ENCODE data around the gene MOB3B. TPM values are rescaled to one million over a fixed set of nuclear protein-coding genes. Genes with fewer than 3 reads are reported as not detected.

Gene MOB3B
- total and polyA plus RNA-seq, 10 of the 15 experiments (the other 5 are each of a cell fraction or from before 2014, with no cell fraction given) = 0.44 to 2.7 (median 0.91) TPM

GRCh38 chr9:27382308-27382707 is 147.3 kb downstream of the MOB3B start:
- Histone ChIP-seq H3K36me3 (ENCODE audit: control insufficient read depth in 2 of 2, insufficient read depth in 2 of 2, low read length in 1 of 2) (no peaks in the 10 kb centered on the region), H3K9me3 (replicated peaks; ENCODE audit: control insufficient read depth, insufficient read depth, low read length) (no peaks in the 10 kb centered on the region), H3K27me3 (replicated peaks in 1 of 2; ENCODE audit: control insufficient read depth in 2 of 2, insufficient read depth in 2 of 2, low read length in 1 of 2) (no peaks in the 10 kb centered on the region), H3K79me2 (ENCODE audit: control insufficient read depth, insufficient read depth, low read length) (no peaks in the 10 kb centered on the region), H4K20me1 (ENCODE audit: control insufficient read depth, insufficient read depth) (no peaks in the 10 kb centered on the region), H3K4me2 (ENCODE audit: control insufficient read depth, insufficient read depth) (no peak overlapping the region), H2AFZ (ENCODE audit: control insufficient read depth, low read depth, low read length) (no peak overlapping the region), H3K9ac (ENCODE audit: control insufficient read depth, insufficient read depth, low read length) (no peak overlapping the region), H3K27ac (ENCODE audit: control insufficient read depth, insufficient read depth) (no peak overlapping the region), H3K4me1 (ENCODE audit: control insufficient read depth, insufficient read depth, low read length) (peaks cover 34% of the 10 kb centered on the region), H3K4me3 (no peak overlapping the region)
- in situ Hi-C loops (cut with MboI) = no loop called here
- DNase-seq (ENCODE audit: low read depth, low spot score) = no peak
- POLR2A ChIA-PET = interaction anchor here (0.6 to 1.1 kb wide), 2 partner anchors 11 to 107 kb away, joined by 3 to 6 read pairs; no protein-coding TSS in a partner anchor
- TF ChIP-seq MXI1 (IDR thresholded peaks at IDR 0.05; ENCODE audit: low read depth, low read length) = no peak
- TF ChIP-seq PML (IDR thresholded peaks at IDR 0.05; ENCODE audit: low read length) = no peak
- FAIRE-seq = no peak
- CTCF ChIA-PET = interaction anchor here (0.9 to 1.0 kb wide), 2 partner anchors 56 to 147 kb away, joined by 3 to 4 read pairs; partner anchors contain the start of gene MOB3B
- RAD21 ChIA-PET (ENCODE audit: unreplicated experiment) = no interaction called here
- intact Hi-C loops (cut with micrococcal nuclease; ENCODE audit: unreplicated experiment) = no loop called here
- SMC1A ChIA-PET (ENCODE audit: uncharacterized antibody, unreplicated experiment) = interaction anchor here (1.3 to 2.3 kb wide), 3 partner anchors 15 to 148 kb away, joined by 5 to 10 read pairs (median 9); partner anchors contain the start of gene MOB3B
- 73% methylated on average over 4 of the region's 4 CpGs for WGBS (ENCODE audit: insufficient coverage, insufficient replicate concordance, low lambda C conversion rate, missing lambda C conversion rate)
- no TSS peak for BruUV-seq (replicated peaks)
- no peak for ATAC-seq

GRCh38 chr9:27379311-27380251 is 150.0 kb downstream of the MOB3B start:
- H3K4me3 ChIP-seq = no peak overlapping the region
- H3K27me3 ChIP-seq (replicated peaks in 1 of 2; ENCODE audit: control insufficient read depth in 2 of 2, insufficient read depth in 2 of 2, low read length in 1 of 2) = no peaks in the 10 kb centered on the region
- H3K9me3 ChIP-seq (replicated peaks; ENCODE audit: control insufficient read depth, insufficient read depth, low read length) = no peaks in the 10 kb centered on the region
- H3K9ac ChIP-seq (ENCODE audit: control insufficient read depth, insufficient read depth, low read length) = no peak overlapping the region
- intact Hi-C loops (cut with micrococcal nuclease; ENCODE audit: unreplicated experiment) (loop anchor here (2.0 kb wide), 4 partner anchors 15 to 149 kb away; partner anchors contain the start of gene MOB3B), in situ Hi-C loops (cut with MboI) (no loop called here)
- no peak overlapping the region for H3K27ac ChIP-seq (ENCODE audit: control insufficient read depth, insufficient read depth)
- ChIA-PET POLR2A (interaction anchor here (0.5 to 3.9 kb wide), 4 partner anchors 13 to 299 kb away, joined by 3 to 25 read pairs (median 4); partner anchors contain the start of gene C9orf72), CTCF (interaction anchor here (0.9 to 4.0 kb wide), 7 partner anchors 11 to 168 kb away, joined by 3 to 23 read pairs (median 4); partner anchors contain the start of gene MOB3B), RAD21 (ENCODE audit: unreplicated experiment) (interaction anchor here (0.6 to 3.6 kb wide), 5 partner anchors 10 to 75 kb away, joined by 3 to 35 read pairs (median 4); no protein-coding TSS in a partner anchor), SMC1A (ENCODE audit: uncharacterized antibody, unreplicated experiment) (interaction anchor here (0.8 to 3.9 kb wide), 7 partner anchors 10 to 159 kb away, joined by 3 to 64 read pairs (median 6); no protein-coding TSS in a partner anchor)
- DNase-seq (ENCODE audit: low read depth, low spot score) (no peak), FAIRE-seq (no peak), ATAC-seq (peak; percentile 54)
- no peak overlapping the region for H2AFZ ChIP-seq (ENCODE audit: control insufficient read depth, low read depth, low read length)
- WGBS (ENCODE audit: insufficient coverage, insufficient replicate concordance, low lambda C conversion rate, missing lambda C conversion rate) = 37% methylated on average over 8 of the region's 8 CpGs
- no TSS peak for BruUV-seq (replicated peaks)
- H3K36me3 ChIP-seq (ENCODE audit: control insufficient read depth in 2 of 2, insufficient read depth in 2 of 2, low read length in 1 of 2) = no peaks in the 10 kb centered on the region
- H3K4me1 ChIP-seq (ENCODE audit: control insufficient read depth, insufficient read depth, low read length) = peaks cover 33% of the 10 kb centered on the region
- no peaks in the 10 kb centered on the region for H3K79me2 ChIP-seq (ENCODE audit: control insufficient read depth, insufficient read depth, low read length)
- H4K20me1 ChIP-seq (ENCODE audit: control insufficient read depth, insufficient read depth) = no peaks in the 10 kb centered on the region
- H3K4me2 ChIP-seq (ENCODE audit: control insufficient read depth, insufficient read depth) = no peak overlapping the region
- TF ChIP-seq RCOR1 (conservative IDR thresholded peaks at IDR 0.05; ENCODE audit: low read depth, low read length) (no peak), PAX8 (IDR thresholded peaks at IDR 0.05) (no peak), NRF1 (conservative IDR thresholded peaks at IDR 0.05; ENCODE audit: low read depth, low read length) (no peak), IRF5 (IDR thresholded peaks at IDR 0.05; ENCODE audit: borderline replicate concordance) (no peak), RFX5 (IDR thresholded peaks at IDR 0.05; ENCODE audit: low read depth, low read length) (no peak), ZZZ3 (IDR thresholded peaks at IDR 0.05; ENCODE audit: control insufficient read depth, insufficient read length, low read depth) (no peak), RUNX3 (IDR thresholded peaks at IDR 0.05; ENCODE audit: low read length) (peak; percentile 59), KLF5 (IDR thresholded peaks at IDR 0.05; ENCODE audit: partially characterized antibody) (no peak), IRF3 (IDR thresholded peaks at IDR 0.05) (no peak), MTA2 (IDR thresholded peaks at IDR 0.05; ENCODE audit: low read depth) (peak; percentile 21; the same call in 1 of the 2 replicates), MAX (IDR thresholded peaks at IDR 0.05; ENCODE audit: low read depth, low read length) (no peak)

Measured in GM12878 (cell line).